ENCODE results near the gene MCRIP2. TPM values are rescaled to one million over a fixed set of nuclear protein-coding genes. Genes with fewer than 3 reads are reported as not detected.

MCRIP2 gene
- total RNA-seq, 2 donors from 2014 or later, result 22.8 to 34.2 TPM

GRCh38 chr16:660132-660458, 18.5 kb downstream of the MCRIP2 start:
- no peak for TF ChIP-seq CTCF (conservative IDR thresholded peaks at IDR 0.05)

GRCh38 chr16:660459-661183, 19.0 kb downstream of the MCRIP2 start:
- H3K9me3 Mint-ChIP-seq, result no peaks in the 10 kb centered on the region
- H3K9ac ChIP-seq (ENCODE audit: extremely low read depth, low read length, poor library complexity, severe bottlenecking), result no peak overlapping the region
- no peak overlapping the region for H3K4me3 ChIP-seq (ENCODE audit: low read length)
- 34 to 52% methylated on average over 10 to 35 of the region's 43 CpGs for WGBS, 2 experiments (ENCODE audit: insufficient coverage in 1 of 2, insufficient read length in 1 of 2)
- TF ChIP-seq CTCF (conservative IDR thresholded peaks at IDR 0.05), result peak; percentile 77
- peak; percentile 97 for DNase-seq
- H3K36me3 Mint-ChIP-seq (ENCODE audit: low read depth), result peaks cover 8% of the 10 kb centered on the region
- H3K27ac ChIP-seq (ENCODE audit: low read depth, low read length), result no peak overlapping the region
- H3K27me3 Mint-ChIP-seq (ENCODE audit: insufficient read depth), result no peaks in the 10 kb centered on the region
- H3K4me3 Mint-ChIP-seq, result no peak overlapping the region
- no peaks in the 10 kb centered on the region for H3K27me3 ChIP-seq (ENCODE audit: control insufficient read depth, insufficient read depth, low read length, poor library complexity, severe bottlenecking)
- no peaks in the 10 kb centered on the region for H3K36me3 ChIP-seq (ENCODE audit: control insufficient read depth, insufficient read depth, low read length)
- peaks cover 3% of the 10 kb centered on the region for H3K4me1 Mint-ChIP-seq
- peak overlapping the region; percentile 39 for H3K27ac Mint-ChIP-seq
- no peaks in the 10 kb centered on the region for H3K9me3 ChIP-seq (ENCODE audit: control insufficient read depth, low read length)
- H3K4me1 ChIP-seq (ENCODE audit: control insufficient read depth, insufficient read depth, low read length), result no peaks in the 10 kb centered on the region

More at GRCh38 chr16:660132-660458, 18.5 kb downstream of the MCRIP2 start:
- H3K4me3 ChIP-seq (ENCODE audit: low read length), result no peak overlapping the region
- H3K9ac ChIP-seq (ENCODE audit: extremely low read depth, low read length, poor library complexity, severe bottlenecking), result no peak overlapping the region
- 88 to 97% methylated on average over 5 to 6 of the region's 6 CpGs for WGBS, 2 experiments (ENCODE audit: insufficient coverage in 1 of 2, insufficient read length in 1 of 2)
- H3K4me1 Mint-ChIP-seq, result peaks cover 3% of the 10 kb centered on the region
- H3K36me3 Mint-ChIP-seq (ENCODE audit: low read depth), result peaks cover 8% of the 10 kb centered on the region
- no peaks in the 10 kb centered on the region for H3K36me3 ChIP-seq (ENCODE audit: control insufficient read depth, insufficient read depth, low read length)
- H3K27me3 Mint-ChIP-seq (ENCODE audit: insufficient read depth), result no peaks in the 10 kb centered on the region
- H3K27me3 ChIP-seq (ENCODE audit: control insufficient read depth, insufficient read depth, low read length, poor library complexity, severe bottlenecking), result no peaks in the 10 kb centered on the region
- no peak overlapping the region for H3K27ac ChIP-seq (ENCODE audit: low read depth, low read length)
- H3K4me3 Mint-ChIP-seq, result no peak overlapping the region
- DNase-seq, result no peak
- no peaks in the 10 kb centered on the region for H3K9me3 Mint-ChIP-seq
- H3K27ac Mint-ChIP-seq, result no peak overlapping the region
- no peaks in the 10 kb centered on the region for H3K4me1 ChIP-seq (ENCODE audit: control insufficient read depth, insufficient read depth, low read length)
- H3K9me3 ChIP-seq (ENCODE audit: control insufficient read depth, low read length), result no peaks in the 10 kb centered on the region

- peaks cover 3% of the 10 kb centered on the region for H3K4me1 Mint-ChIP-seq
- Histone ChIP-seq H3K27me3 (ENCODE audit: control insufficient read depth, insufficient read depth, low read length, poor library complexity, severe bottlenecking) (no peaks in the 10 kb centered on the region), H3K36me3 (ENCODE audit: control insufficient read depth, insufficient read depth, low read length) (no peaks in the 10 kb centered on the region), H3K4me3 (ENCODE audit: low read length) (no peak overlapping the region), H3K4me1 (ENCODE audit: control insufficient read depth, insufficient read depth, low read length) (no peaks in the 10 kb centered on the region), H3K9ac (ENCODE audit: extremely low read depth, low read length, poor library complexity, severe bottlenecking) (no peak overlapping the region), H3K9me3 (ENCODE audit: control insufficient read depth, low read length) (no peaks in the 10 kb centered on the region), H3K27ac (ENCODE audit: low read depth, low read length) (no peak overlapping the region)
- peak overlapping the region; percentile 39 for H3K27ac Mint-ChIP-seq
- peaks cover 8% of the 10 kb centered on the region for H3K36me3 Mint-ChIP-seq (ENCODE audit: low read depth)
- no peak overlapping the region for H3K4me3 Mint-ChIP-seq
- no peaks in the 10 kb centered on the region for H3K9me3 Mint-ChIP-seq
- DNase-seq, result no peak
- no peak for TF ChIP-seq CTCF (conservative IDR thresholded peaks at IDR 0.05)
- WGBS, 2 experiments (ENCODE audit: insufficient coverage in 1 of 2, insufficient read length in 1 of 2), result 81 to 91% methylated on average over 22 to 35 of the region's 35 CpGs
- no peaks in the 10 kb centered on the region for H3K27me3 Mint-ChIP-seq (ENCODE audit: insufficient read depth)
Observed at GRCh38 chr16:661184-661821, 19.7 kb downstream of the MCRIP2 start.

Data from endodermal cell (in vitro differentiated cells).